Activated CD8-positive, alpha-beta memory T cell treated with anti-CD3 and anti-CD28 coated beads for 48 hours (primary cell): ENCODE results near the gene INO80D.
A peak's percentile ranks its signal among the peaks of the same experiment; 100 is the strongest.
"Not testable (repeated sequence)": the region's sequence is repeated elsewhere in the genome, so short reads cannot be mapped to it uniquely, and the experiment has no call there.

Source experiments
- DNase-seq, 3 experiments: peaks; one replicate each; pipeline ENCODE4 v3.0.0-alpha.2; 2020; ENCODE audit warnings: low read depth in 2 of 3, low spot score in 2 of 3

The INO80D gene

GRCh38 chr2:206085742-206086445, at the start of gene INO80D:
TSS of gene INO80D (minus strand) at chr2:206086174. CDS start at chr2:206063016, 23,158 bp downstream.
- DNase-seq: peak; percentile 49 to 58 (median 58)

- DNase-seq: no peak
Observed at GRCh38 chr2:206127656-206128055, 41.7 kb upstream of the INO80D start.

- no peak for DNase-seq
Observed at GRCh38 chr2:206125901-206126300, 39.9 kb upstream of the INO80D start.

GRCh38 chr2:206122569-206122968, 36.6 kb upstream of the INO80D start:
- not testable (repeated sequence) for DNase-seq

GRCh38 chr2:206116278-206116677, 30.3 kb upstream of the INO80D start:
- DNase-seq: no peak

- no peak for DNase-seq
Observed at GRCh38 chr2:206115026-206115578, 29.1 kb upstream of the INO80D start.

- DNase-seq: no peak
Observed at GRCh38 chr2:206112846-206113547, 27.0 kb upstream of the INO80D start.

- DNase-seq: no peak
Observed at GRCh38 chr2:206112108-206112507, 26.1 kb upstream of the INO80D start.

- no peak for DNase-seq
Observed at GRCh38 chr2:206108713-206109112, 22.7 kb upstream of the INO80D start.

- no peak for DNase-seq
Observed at GRCh38 chr2:206105541-206105940, 19.6 kb upstream of the INO80D start.

GRCh38 chr2:206105038-206105437, 19.1 kb upstream of the INO80D start:
- DNase-seq: no peak

- not testable (repeated sequence) for DNase-seq
Observed at GRCh38 chr2:206098872-206099271, 12.9 kb upstream of the INO80D start.

- no peak for DNase-seq
Observed at GRCh38 chr2:206098471-206098870, 12.5 kb upstream of the INO80D start.

- no peak for DNase-seq
Observed at GRCh38 chr2:206096876-206097275, 10.9 kb upstream of the INO80D start.

- no peak for DNase-seq
Observed at GRCh38 chr2:206095536-206096332, 9.8 kb upstream of the INO80D start.

- DNase-seq: no peak
Observed at GRCh38 chr2:206092297-206092696, 6.3 kb upstream of the INO80D start.

GRCh38 chr2:206088248-206088647, 2.3 kb upstream of the INO80D start:
- no peak for DNase-seq

- DNase-seq: no peak
Observed at GRCh38 chr2:206086716-206087350, 859 bp upstream of the INO80D start.

- DNase-seq: peak; percentile 24 to 38 (median 36)
Observed at GRCh38 chr2:206084870-206085741, 868 bp downstream of the INO80D start.

- DNase-seq: peak in 1 of 3 experiments; percentile 9
Observed at GRCh38 chr2:206084439-206084869, 1.5 kb downstream of the INO80D start.
